Activated naive CD8-positive, alpha-beta T cell treated with anti-CD3 and anti-CD28 coated beads for 36 hours (primary cell): ENCODE data around the gene FKRP. TPM values are rescaled to one million over a fixed set of nuclear protein-coding genes. Genes with fewer than 3 reads are reported as not detected.
"Not testable (repeated sequence)": the region's sequence is repeated elsewhere in the genome, so short reads cannot be mapped to it uniquely, and the experiment has no call there.

ENCODE experiments used
- DNase-seq: peaks from one replicate; pipeline ENCODE4 v3.0.0; 2021
- H3K27ac Mint-ChIP-seq: one replicate; pipeline ENCODE4 v1.8.0; 2022; ENCODE audit warnings: mild to moderate bottlenecking, moderate library complexity, mixed read lengths
- H3K27me3 Mint-ChIP-seq: one replicate; pipeline ENCODE4 v1.8.0; 2022; ENCODE audit warnings: mild to moderate bottlenecking, mixed read lengths
- H3K36me3 Mint-ChIP-seq: one replicate; pipeline ENCODE4 v1.8.0; 2021; ENCODE audit warnings: mild to moderate bottlenecking, mixed read lengths
- H3K4me1 Mint-ChIP-seq: one replicate; pipeline ENCODE4 v1.8.0; 2021; ENCODE audit warnings: mixed read lengths
- H3K4me3 Mint-ChIP-seq: one replicate; pipeline ENCODE4 v1.8.0; 2022; ENCODE audit warnings: mild to moderate bottlenecking, moderate library complexity, mixed read lengths
- H3K9me3 Mint-ChIP-seq: one replicate; pipeline ENCODE4 v1.8.0; 2022; ENCODE audit warnings: mixed read lengths
- total RNA-seq, 2 experiments: library from RNA; stranded (reverse); gene quantifications; one replicate each; pipeline ENCODE4 v1.2.3, GENCODE V29; 2021

Gene FKRP
- total RNA-seq, 2 experiments from 2014 or later: 17.3 to 18.8 TPM

GRCh38 chr19:46789371-46789770, 43.5 kb downstream of the FKRP start:
- H3K36me3 Mint-ChIP-seq: peaks cover 36% of the 10 kb centered on the region
- H3K4me3 Mint-ChIP-seq: no peak overlapping the region
- no peaks in the 10 kb centered on the region for H3K27me3 Mint-ChIP-seq
- DNase-seq: no peak
- H3K9me3 Mint-ChIP-seq: no peaks in the 10 kb centered on the region
- peaks cover 24% of the 10 kb centered on the region for H3K4me1 Mint-ChIP-seq
- H3K27ac Mint-ChIP-seq: no peak overlapping the region

GRCh38 chr19:46791944-46792343, 46.1 kb downstream of the FKRP start:
- DNase-seq: no peak
- H3K36me3 Mint-ChIP-seq: peaks cover 10% of the 10 kb centered on the region
- no peak overlapping the region for H3K4me3 Mint-ChIP-seq
- H3K9me3 Mint-ChIP-seq: no peaks in the 10 kb centered on the region
- no peaks in the 10 kb centered on the region for H3K27me3 Mint-ChIP-seq
- peaks cover 13% of the 10 kb centered on the region for H3K4me1 Mint-ChIP-seq
- H3K27ac Mint-ChIP-seq: no peak overlapping the region

DNA sequence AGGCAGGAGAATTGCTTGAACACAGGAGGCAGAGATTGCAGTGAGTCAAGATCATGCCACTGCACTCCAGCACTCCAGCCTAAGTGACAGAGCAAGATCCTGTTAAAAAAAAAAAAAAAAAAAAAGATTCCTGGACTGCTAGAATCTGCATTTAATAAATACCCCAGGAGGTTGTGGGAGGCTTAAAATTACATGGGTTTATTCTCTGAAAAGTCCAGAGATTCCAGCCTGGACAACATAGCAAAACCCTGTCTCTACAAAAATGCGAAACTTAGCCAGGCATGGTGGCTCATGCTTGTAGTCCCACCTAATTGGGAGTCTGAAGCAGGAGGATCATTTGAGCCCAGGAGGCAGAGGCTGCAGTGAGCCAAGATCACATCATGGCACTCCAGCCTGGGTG, 52.0 kb downstream of the FKRP start:
- H3K27me3 Mint-ChIP-seq: no peaks in the 10 kb centered on the region
- no peaks in the 10 kb centered on the region for H3K4me1 Mint-ChIP-seq
- no peaks in the 10 kb centered on the region for H3K36me3 Mint-ChIP-seq
- H3K27ac Mint-ChIP-seq: no peak overlapping the region
- no peak for DNase-seq
- no peaks in the 10 kb centered on the region for H3K9me3 Mint-ChIP-seq
- H3K4me3 Mint-ChIP-seq: no peak overlapping the region

GRCh38 chr19:46798713-46799112, 52.9 kb downstream of the FKRP start:
- DNase-seq: no peak
- H3K4me3 Mint-ChIP-seq: no peak overlapping the region
- H3K9me3 Mint-ChIP-seq: no peaks in the 10 kb centered on the region
- no peaks in the 10 kb centered on the region for H3K27me3 Mint-ChIP-seq
- no peaks in the 10 kb centered on the region for H3K36me3 Mint-ChIP-seq
- H3K4me1 Mint-ChIP-seq: no peaks in the 10 kb centered on the region
- H3K27ac Mint-ChIP-seq: no peak overlapping the region

DNA sequence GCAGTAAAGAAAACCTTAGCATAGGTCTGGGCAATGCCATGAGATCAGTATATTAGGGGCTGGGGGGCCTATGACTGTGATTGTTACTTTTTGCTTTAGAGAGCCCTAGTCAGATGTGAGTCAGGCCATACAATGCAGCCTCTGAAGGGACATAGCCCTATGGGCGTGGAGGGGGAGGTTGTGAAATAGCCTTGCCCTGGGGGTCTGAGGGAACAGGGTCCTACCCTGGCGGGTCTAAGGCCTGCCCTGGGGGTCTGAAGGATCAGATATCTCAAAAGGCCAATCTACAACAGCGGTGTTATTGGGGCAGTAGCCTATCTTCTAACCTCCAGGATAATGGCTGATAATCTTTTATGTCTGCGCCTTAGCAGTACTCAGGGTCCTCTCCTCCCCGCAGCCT, 56.3 kb downstream of the FKRP start:
- Mint-ChIP-seq H3K27me3 (no peaks in the 10 kb centered on the region), H3K9me3 (no peaks in the 10 kb centered on the region), H3K4me1 (no peaks in the 10 kb centered on the region), H3K4me3 (no peak overlapping the region), H3K27ac (no peak overlapping the region), H3K36me3 (no peaks in the 10 kb centered on the region)
- no peak for DNase-seq

DNA sequence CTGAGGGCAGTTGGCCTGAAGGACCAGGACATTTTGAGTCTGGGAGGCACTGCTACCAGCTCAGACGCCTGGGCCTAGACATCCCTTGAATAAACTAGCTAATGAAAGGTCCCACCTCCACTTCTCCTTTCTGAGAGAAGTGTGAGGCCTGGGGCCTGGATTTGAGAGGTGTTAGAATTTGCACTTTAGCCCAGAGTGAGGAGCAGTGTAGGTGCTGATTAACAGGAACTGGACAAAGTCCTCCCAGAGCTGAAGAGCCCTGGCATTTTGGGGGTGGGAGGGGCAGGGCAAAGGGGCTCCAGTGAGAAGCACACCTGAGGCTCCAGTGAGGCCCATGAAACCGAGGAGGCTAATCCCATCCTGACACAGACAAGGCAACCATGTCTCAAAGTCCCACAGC, 57.7 kb downstream of the FKRP start:
- DNase-seq: no peak
- no peak overlapping the region for H3K4me3 Mint-ChIP-seq
- H3K27ac Mint-ChIP-seq: no peak overlapping the region
- no peaks in the 10 kb centered on the region for H3K4me1 Mint-ChIP-seq
- H3K9me3 Mint-ChIP-seq: no peaks in the 10 kb centered on the region
- no peaks in the 10 kb centered on the region for H3K36me3 Mint-ChIP-seq
- H3K27me3 Mint-ChIP-seq: no peaks in the 10 kb centered on the region

DNA sequence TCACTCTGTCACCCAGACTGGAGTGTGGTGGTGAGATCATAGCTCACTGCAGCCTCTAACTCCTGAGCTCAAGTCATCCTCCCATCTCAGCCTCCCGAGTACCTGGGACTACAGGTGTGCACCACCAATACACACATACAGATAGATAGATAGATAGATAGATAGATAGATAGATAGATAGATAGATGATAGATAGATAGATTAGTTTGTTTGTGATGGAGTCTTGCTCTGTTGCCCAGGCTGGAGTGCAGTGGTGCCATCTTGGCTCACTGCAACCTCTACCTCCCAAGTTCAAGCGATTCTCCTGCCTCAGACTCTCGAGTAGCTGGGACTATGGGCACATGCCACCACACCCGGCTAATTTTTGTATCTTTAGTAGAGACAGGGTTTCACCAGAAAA, 58.6 kb downstream of the FKRP start:
- not testable (repeated sequence) for H3K27ac Mint-ChIP-seq, H3K36me3 Mint-ChIP-seq, H3K27me3 Mint-ChIP-seq, H3K9me3 Mint-ChIP-seq, H3K4me3 Mint-ChIP-seq, DNase-seq, H3K4me1 Mint-ChIP-seq

DNA sequence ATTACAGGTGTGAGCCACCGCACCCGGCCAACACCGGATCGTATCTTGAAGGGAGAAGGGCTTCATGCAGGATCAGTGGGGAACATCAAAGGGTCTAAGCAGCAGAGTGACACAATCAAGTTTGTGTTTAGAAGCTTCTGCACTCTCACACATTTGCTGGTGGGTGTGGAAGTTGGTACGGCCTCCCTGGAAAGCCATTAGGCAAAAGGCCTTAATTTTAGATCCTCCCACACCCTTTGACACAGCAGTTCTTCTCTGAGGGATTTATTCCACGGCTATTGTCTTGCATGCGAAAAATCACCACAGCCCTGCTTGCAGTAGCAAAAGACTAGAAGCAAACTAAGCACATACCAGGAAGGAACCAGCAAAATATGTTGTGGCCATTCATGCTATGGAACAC, 60.8 kb downstream of the FKRP start:
- Mint-ChIP-seq H3K4me3 (no peak overlapping the region), H3K27me3 (no peaks in the 10 kb centered on the region), H3K4me1 (no peaks in the 10 kb centered on the region), H3K9me3 (no peaks in the 10 kb centered on the region), H3K27ac (no peak overlapping the region), H3K36me3 (no peaks in the 10 kb centered on the region)
- DNase-seq: no peak

Other genes starting within 250 kb of the FKRP start
- gene CALM3, start 144.7 kb upstream of the FKRP start, total RNA-seq: 100 to 1,000 TPM; 567 TPM
- 10 to 100 TPM; 43.9 to 46.7 TPM for gene PTGIR, start 121.0 kb upstream of the FKRP start, total RNA-seq
- gene GNG8, start 109.9 kb upstream of the FKRP start, total RNA-seq: 10 to 100 TPM; 20.4 to 21.3 TPM
- 1 to 10 TPM; 3.7 to 3.9 TPM for gene DACT3, start 84.9 kb upstream of the FKRP start, total RNA-seq
- 10 to 100 TPM; 68.6 to 76.2 TPM for gene PRKD2, start 28.9 kb upstream of the FKRP start, total RNA-seq
- 10 to 100 TPM; 54.9 to 57.9 TPM for gene STRN4, start 393 bp downstream of the FKRP start, total RNA-seq
- gene SLC1A5, start 42.5 kb downstream of the FKRP start, total RNA-seq: 100 to 1,000 TPM; 299 to 309 TPM
- gene AP2S1, start 104.8 kb downstream of the FKRP start, total RNA-seq: 100 to 1,000 TPM; 112 to 114 TPM
- 10 to 100 TPM; 13.6 to 13.7 TPM for gene ARHGAP35, start 114.9 kb downstream of the FKRP start, total RNA-seq